Measurements from ENCODE around the gene NCOA5. TPM values are rescaled to one million over a fixed set of nuclear protein-coding genes. Genes with fewer than 3 reads are reported as not detected.

NCOA5 gene
- total and polyA plus RNA-seq, 5 experiments from 2014 or later: 13.0 to 43.9 (median 36.0) TPM

DNA sequence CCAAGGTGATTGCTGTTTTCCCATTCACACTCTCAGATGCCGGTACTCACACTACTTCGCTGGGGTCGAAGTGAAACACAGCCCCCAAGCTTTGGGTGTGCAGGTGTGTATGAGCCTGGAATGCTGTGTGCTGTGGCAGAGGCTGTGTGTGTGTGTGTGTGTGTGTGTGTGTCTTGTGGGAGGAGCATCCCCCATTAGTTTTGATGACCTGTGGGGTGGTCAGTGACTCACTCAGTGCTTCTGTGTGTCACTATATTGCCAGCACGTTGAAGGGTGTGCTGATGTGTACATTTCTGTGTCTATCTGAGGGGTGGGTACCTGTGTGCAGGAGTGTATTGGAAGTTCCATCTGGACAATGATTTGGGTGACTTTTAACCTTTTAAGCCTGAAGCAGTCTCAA, 65.8 kb downstream of the NCOA5 start:
- Mint-ChIP-seq H3K4me3 (peak overlapping the region in 2 of 10 donors; percentile 1 to 56), H3K36me3 (no peaks in the 10 kb centered on the region), H3K9me3 (peaks cover 0 to 2% (median 0%) of the 10 kb centered on the region in 9 donors), H3K27me3 (peaks cover 39 to 77% (median 54%) of the 10 kb centered on the region in 5 donors), H3K27ac (no peak overlapping the region), H3K4me1 (peaks cover 9 to 26% (median 24%) of the 10 kb centered on the region in 4 donors)
- DNase-seq (no peak), ATAC-seq (no peak)
- POLR2A ChIA-PET: no interaction called here

DNA sequence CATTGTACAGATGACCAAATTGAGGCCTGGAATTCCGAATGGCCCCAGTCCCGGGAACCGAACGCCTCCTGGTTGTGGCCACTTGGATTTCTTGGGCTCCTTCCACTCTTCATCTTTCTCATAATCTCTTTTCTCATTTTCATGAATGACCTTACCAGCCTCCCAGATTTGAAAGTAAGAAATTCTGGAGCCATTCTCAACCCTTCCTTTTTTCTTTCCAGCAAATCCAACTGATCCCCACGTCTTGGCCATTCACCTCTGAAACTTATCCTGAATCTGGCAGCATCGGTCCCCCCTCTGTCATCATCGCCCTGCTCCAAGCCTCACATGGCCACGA, 66.6 kb downstream of the NCOA5 start:
- no peak for DNase-seq
- Mint-ChIP-seq H3K9me3 (peaks cover 0 to 2% (median 0%) of the 10 kb centered on the region in 9 donors), H3K36me3 (no peaks in the 10 kb centered on the region), H3K27me3 (peaks cover 41 to 76% (median 58%) of the 10 kb centered on the region in 5 donors), H3K4me3 (peak overlapping the region in 8 of 10 donors; percentile 43 to 76 (median 62)), H3K27ac (peak overlapping the region in 1 of 10 donors; percentile 0), H3K4me1 (peaks cover 11 to 26% (median 24%) of the 10 kb centered on the region in 4 donors)
- ATAC-seq: no peak
- POLR2A ChIA-PET: interaction anchor here (0.7 to 1.4 kb wide), 3 partner anchors 9 to 105 kb away, joined by 3 to 4 read pairs (median 3); partner anchors contain the start of gene PCIF1

GRCh38 chr20:46022411-46023147, 67.2 kb downstream of the NCOA5 start:
- H3K4me1 Mint-ChIP-seq: peaks cover 11 to 26% (median 24%) of the 10 kb centered on the region in 4 donors
- peak; percentile 67 to 71 for ATAC-seq
- no peaks in the 10 kb centered on the region for H3K36me3 Mint-ChIP-seq
- H3K9me3 Mint-ChIP-seq: peaks cover 0 to 2% (median 0%) of the 10 kb centered on the region in 9 donors
- H3K27me3 Mint-ChIP-seq: peaks cover 38 to 76% (median 59%) of the 10 kb centered on the region in 5 donors
- no peak overlapping the region for H3K27ac Mint-ChIP-seq
- peak; percentile 49 to 88 (median 74) for DNase-seq
- POLR2A ChIA-PET: interaction anchor here (0.7 to 1.4 kb wide), 3 partner anchors 8 to 104 kb away, joined by 3 to 4 read pairs (median 3); partner anchors contain the start of gene PCIF1
- peak overlapping the region in 9 of 10 donors; percentile 62 to 82 (median 72) for H3K4me3 Mint-ChIP-seq

DNA sequence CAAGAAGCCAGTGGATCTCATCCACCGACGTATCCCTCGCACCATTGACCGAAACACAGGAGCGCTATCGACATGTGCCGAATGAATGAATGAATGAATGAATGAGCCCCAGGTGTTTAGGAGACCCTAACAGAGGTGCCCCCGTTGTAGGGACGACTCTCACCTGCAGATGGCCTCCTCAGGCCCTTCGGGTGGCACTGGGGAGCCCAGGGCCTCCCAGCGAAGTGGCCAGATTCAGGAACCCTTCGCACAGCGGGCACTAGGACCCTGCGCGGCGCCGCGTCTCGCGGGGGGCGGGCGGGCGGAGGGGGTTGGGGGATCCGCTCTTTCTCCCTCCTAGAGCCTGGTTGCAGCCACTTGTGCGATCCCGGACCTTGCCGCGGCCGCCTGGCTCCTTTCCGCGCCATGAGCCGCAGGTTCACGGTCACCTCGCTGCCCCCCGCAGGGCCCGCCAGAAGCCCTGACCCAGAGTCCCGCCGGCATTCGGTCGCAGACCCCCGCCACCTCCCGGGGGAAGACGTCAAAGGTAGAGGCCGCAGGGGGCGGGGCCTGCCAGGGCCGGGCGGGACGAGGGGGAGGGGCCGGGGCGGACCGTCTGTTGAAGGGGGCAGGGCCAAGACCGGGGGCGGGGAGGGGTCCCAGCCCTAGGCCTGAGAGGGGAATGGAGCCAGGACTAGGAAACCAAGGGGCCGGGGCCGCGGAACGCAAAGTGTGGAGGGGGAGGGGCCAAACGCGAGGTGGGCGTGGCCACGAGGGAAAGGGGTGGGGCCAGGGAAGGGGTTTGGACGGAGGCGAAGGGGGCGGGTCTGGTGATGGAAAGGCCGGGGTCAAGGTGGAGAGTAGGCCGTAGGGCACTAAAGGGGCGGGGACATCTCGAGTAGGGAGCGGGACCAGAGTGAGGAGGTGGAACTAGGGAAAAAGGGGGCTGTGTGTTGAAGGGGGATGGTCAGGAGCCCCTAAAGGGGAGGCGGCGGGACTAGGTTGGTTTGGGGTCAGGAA, 68.1 kb downstream of the NCOA5 start:
- Mint-ChIP-seq H3K9me3 (peaks cover 0 to 2% (median 0%) of the 10 kb centered on the region in 9 donors), H3K4me1 (peaks cover 11 to 26% (median 24%) of the 10 kb centered on the region in 4 donors), H3K27me3 (peaks cover 32 to 70% (median 56%) of the 10 kb centered on the region in 5 donors), H3K4me3 (peak overlapping the region; percentile 67 to 89 (median 81)), H3K27ac (peak overlapping the region in 5 of 10 donors; percentile 33 to 71 (median 66)), H3K36me3 (no peaks in the 10 kb centered on the region)
- DNase-seq (peak in 9 of 10 donors; percentile 24 to 74 (median 40)), ATAC-seq (peak; percentile 60 to 61)
- POLR2A ChIA-PET: interaction anchor here (1.4 kb wide), 1 partner anchor 87 kb away, joined by 4 read pairs; the partner anchor contains the start of gene PCIF1

GRCh38 chr20:46020555-46020954, 69.2 kb downstream of the NCOA5 start:
- ATAC-seq: no peak
- Mint-ChIP-seq H3K4me1 (peaks cover 11 to 26% (median 24%) of the 10 kb centered on the region in 4 donors), H3K27ac (no peak overlapping the region), H3K9me3 (peaks cover 0 to 2% (median 0%) of the 10 kb centered on the region in 9 donors), H3K4me3 (peak overlapping the region in 8 of 10 donors; percentile 53 to 82 (median 72)), H3K36me3 (no peaks in the 10 kb centered on the region), H3K27me3 (peaks cover 34 to 66% (median 53%) of the 10 kb centered on the region in 5 donors)
- POLR2A ChIA-PET: no interaction called here
- no peak for DNase-seq

DNA sequence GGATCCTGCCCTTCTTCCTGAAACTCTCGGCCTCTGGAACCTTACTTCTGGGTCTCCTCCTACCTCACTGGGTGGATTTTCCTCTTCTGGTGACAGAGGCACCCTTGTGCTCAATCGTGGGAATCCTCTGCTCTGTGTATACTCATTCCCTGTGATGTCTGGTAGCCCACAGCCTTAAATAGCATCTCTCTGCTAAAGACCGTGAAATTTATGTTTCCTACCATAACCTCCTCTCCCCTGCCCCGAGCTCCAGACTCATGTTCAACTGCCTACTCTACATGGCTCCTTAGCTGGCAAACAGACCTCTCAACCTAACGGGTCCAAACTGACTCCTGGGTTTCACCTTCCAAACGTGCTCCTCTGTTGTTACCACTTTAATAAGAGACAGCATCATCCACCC, 71.2 kb downstream of the NCOA5 start:
- Mint-ChIP-seq H3K27me3 (peaks cover 23 to 60% (median 48%) of the 10 kb centered on the region in 5 donors), H3K4me3 (no peak overlapping the region), H3K4me1 (peaks cover 14 to 37% (median 31%) of the 10 kb centered on the region in 4 donors), H3K9me3 (peaks cover 0 to 2% (median 0%) of the 10 kb centered on the region in 9 donors), H3K27ac (peak overlapping the region in 1 of 10 donors; percentile 35), H3K36me3 (no peaks in the 10 kb centered on the region)
- POLR2A ChIA-PET: no interaction called here
- ATAC-seq (no peak), DNase-seq (no peak)

GRCh38 chr20:46018112-46018511, 71.7 kb downstream of the NCOA5 start:
- Mint-ChIP-seq H3K9me3 (peaks cover 0 to 2% (median 0%) of the 10 kb centered on the region in 9 donors), H3K27me3 (peaks cover 18 to 58% (median 43%) of the 10 kb centered on the region in 5 donors), H3K4me1 (peaks cover 9 to 33% (median 28%) of the 10 kb centered on the region in 4 donors), H3K27ac (no peak overlapping the region), H3K4me3 (no peak overlapping the region), H3K36me3 (no peaks in the 10 kb centered on the region)
- POLR2A ChIA-PET: interaction anchor here (0.8 to 1.1 kb wide), 2 partner anchors 11 to 346 kb away, joined by 3 read pairs; no protein-coding TSS in a partner anchor
- no peak for DNase-seq
- ATAC-seq: no peak

- H3K4me3 Mint-ChIP-seq: no peak overlapping the region
- no peak for DNase-seq
- H3K4me1 Mint-ChIP-seq: peaks cover 13 to 36% (median 28%) of the 10 kb centered on the region in 4 donors
- no peak for ATAC-seq
- peaks cover 25 to 64% (median 46%) of the 10 kb centered on the region in 5 donors for H3K27me3 Mint-ChIP-seq
- peaks cover 0 to 2% (median 0%) of the 10 kb centered on the region in 3 donors for H3K36me3 Mint-ChIP-seq
- no peak overlapping the region for H3K27ac Mint-ChIP-seq
- POLR2A ChIA-PET: interaction anchor here (0.8 to 1.1 kb wide), 2 partner anchors 10 to 347 kb away, joined by 3 read pairs; no protein-coding TSS in a partner anchor
- H3K9me3 Mint-ChIP-seq: peaks cover 0 to 2% (median 0%) of the 10 kb centered on the region in 9 donors
Observed at GRCh38 chr20:46017272-46017671, 72.5 kb downstream of the NCOA5 start.

- H3K9me3 Mint-ChIP-seq: peaks cover 0 to 5% (median 0%) of the 10 kb centered on the region in 9 donors
- DNase-seq: no peak
- POLR2A ChIA-PET: interaction anchor here (1.0 to 1.6 kb wide), 6 partner anchors 8 to 74 kb away, joined by 3 to 7 read pairs (median 3); partner anchors contain the start of gene ZNF335
Observed at GRCh38 chr20:46014517-46015396, 75.0 kb downstream of the NCOA5 start.

DNA sequence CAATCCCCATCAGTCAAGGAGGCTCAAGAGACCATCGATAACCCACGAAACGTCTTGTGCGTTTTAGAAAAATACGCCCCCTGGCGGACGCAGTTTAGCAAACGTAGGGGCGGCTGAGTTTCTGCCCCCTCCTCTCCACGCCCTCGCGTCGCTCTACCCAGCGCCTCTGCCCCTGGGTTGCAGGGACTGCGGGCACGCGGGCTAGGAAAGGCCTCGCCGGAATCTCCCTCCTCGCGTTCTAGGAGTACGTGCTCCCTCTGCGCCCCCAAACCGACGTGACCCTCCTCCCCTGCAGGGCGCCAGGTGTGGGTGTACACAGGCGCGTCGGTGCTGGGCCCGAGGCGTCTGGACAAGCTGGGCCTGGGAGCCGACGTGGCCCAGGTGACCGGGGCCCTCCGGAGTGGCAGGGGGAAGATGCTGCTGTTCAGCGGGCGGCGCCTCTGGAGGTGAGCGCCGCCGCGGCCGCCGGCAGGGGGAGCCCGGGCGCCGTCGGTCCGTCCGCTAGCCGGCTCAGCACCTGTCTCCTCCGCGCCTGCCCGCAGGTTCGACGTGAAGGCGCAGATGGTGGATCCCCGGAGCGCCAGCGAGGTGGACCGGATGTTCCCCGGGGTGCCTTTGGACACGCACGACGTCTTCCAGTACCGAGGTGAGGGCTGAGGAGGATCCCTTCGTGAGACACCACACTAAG, 75.8 kb downstream of the NCOA5 start:
- Mint-ChIP-seq H3K27me3 (peaks cover 40 to 82% (median 67%) of the 10 kb centered on the region in 5 donors), H3K9me3 (peaks cover 0 to 5% (median 0%) of the 10 kb centered on the region in 9 donors), H3K4me1 (peaks cover 29 to 53% (median 46%) of the 10 kb centered on the region in 4 donors), H3K27ac (peak overlapping the region in 5 of 10 donors; percentile 20 to 63 (median 32)), H3K36me3 (peaks cover 0 to 11% (median 8%) of the 10 kb centered on the region in 3 donors), H3K4me3 (peak overlapping the region; percentile 17 to 67 (median 54))
- ATAC-seq (peak; percentile 63 to 89), DNase-seq (peak; percentile 45 to 80 (median 63))
- POLR2A ChIA-PET: interaction anchor here (0.9 to 1.6 kb wide), 7 partner anchors 9 to 83 kb away, joined by 3 to 7 read pairs (median 3); partner anchors contain the start of genes PCIF1 and ZNF335

More at GRCh38 chr20:46014517-46015396, 75.0 kb downstream of the NCOA5 start:
- ATAC-seq: no peak
- peaks cover 0 to 11% (median 8%) of the 10 kb centered on the region in 3 donors for H3K36me3 Mint-ChIP-seq
- peaks cover 32 to 77% (median 59%) of the 10 kb centered on the region in 5 donors for H3K27me3 Mint-ChIP-seq
- H3K27ac Mint-ChIP-seq: peak overlapping the region in 5 of 10 donors; percentile 20 to 63 (median 32)
- H3K4me3 Mint-ChIP-seq: peak overlapping the region in 9 of 10 donors; percentile 17 to 66 (median 53)
- H3K4me1 Mint-ChIP-seq: peaks cover 25 to 46% (median 39%) of the 10 kb centered on the region in 4 donors
